Lower leg skin (tissue), 4 donors: ENCODE data around the gene JADE3. TPM values are rescaled to one million over a fixed set of nuclear protein-coding genes. Genes with fewer than 3 reads are reported as not detected.

ENCODE experiments used
- DNase-seq, 2 donors: peaks; one replicate each; pipeline ENCODE4 v3.0.0-alpha.2; 2019; ENCODE audit warnings: low spot score in 2 of 2
- H3K4me3 ChIP-seq: fragments of 200-600 bp; sonication (generic); 2 replicates; pipeline ENCODE4 v1.5.1; 2017; ENCODE audit warnings: mild to moderate bottlenecking, low read depth; ENCODE audit not compliant: poor library complexity, severe bottlenecking
- CTCF ChIP-seq, 3 donors: fragments of 450-650 bp; IDR thresholded peaks; one replicate each; pipeline ENCODE4 v1.5.1; 2016; ENCODE audit warnings: antibody characterized with exemption in 3 of 3, mild to moderate bottlenecking in 3 of 3, moderate library complexity in 2 of 3
- POLR2A ChIP-seq, 2 donors: fragments of 450-650 bp; IDR thresholded peaks; one replicate each; pipeline ENCODE4 v1.6.1; 2016 to 2017; ENCODE audit warnings: antibody characterized with exemption in 2 of 2, mild to moderate bottlenecking in 1 of 2, moderate library complexity in 1 of 2
- WGBS, 2 donors: methylation state at CpG; one replicate each; pipeline ENCODE4 v1.1.5; 2018; 5-methylcytosine and 5-hydroxymethylcytosine counted together
- intact Hi-C: fragments of 100-400 bp; cut with DNase I; formaldehyde crosslinking; loops from one replicate; pipeline ENCODE4 v1.15.0; 2023; ENCODE audit warnings: low total_unique reads
- total RNA-seq, 4 donors: library from RNA; depleted of rRNA; stranded (reverse); fragments of >200 nt; gene quantifications; one replicate each; pipeline ENCODE4 v1.1.0, GENCODE V29; 2016

Gene JADE3
- total RNA-seq, 4 donors from 2014 or later, result 3.6 to 5.7 (median 3.9) TPM

GRCh38 chrX:47068214-47068613 is 156.0 kb downstream of the JADE3 start:
- intact Hi-C loops, result no loop called here
- H3K4me3 ChIP-seq, result no peak overlapping the region
- DNase-seq, result no peak
- 59 to 85% methylated on average over 3 of the region's 3 CpGs for WGBS, 2 donors
- TF ChIP-seq CTCF (IDR thresholded peaks at IDR 0.05) (no peak), POLR2A (IDR thresholded peaks at IDR 0.05) (no peak)

- no peak for DNase-seq
- TF ChIP-seq CTCF (IDR thresholded peaks at IDR 0.05) (no peak), POLR2A (IDR thresholded peaks at IDR 0.05) (no peak)
- no peak overlapping the region for H3K4me3 ChIP-seq
- intact Hi-C loops, result no loop called here
Observed at GRCh38 chrX:47068720-47069119, 156.5 kb downstream of the JADE3 start.

GRCh38 chrX:47078129-47079043 is 166.2 kb downstream of the JADE3 start, which contains the start of gene RGN:
Gene RGN (plus strand): TSS chrX:47078443. CDS start chrX:47081145, 2,702 bp downstream.
- 39 to 51% methylated on average over 11 to 54 of the region's 59 CpGs for whole genome bisulfite sequencing, 2 donors
- no peak within 1 kb of the TSS for H3K4me3 ChIP-seq
- no peak for TF ChIP-seq CTCF (IDR thresholded peaks at IDR 0.05)
- TF ChIP-seq POLR2A (IDR thresholded peaks at IDR 0.05), result no peak
- intact Hi-C loops, result no loop called here
- no peak for DNase-seq

- TF ChIP-seq CTCF (IDR thresholded peaks at IDR 0.05), result no peak
- TF ChIP-seq POLR2A (IDR thresholded peaks at IDR 0.05), result no peak
- no peak for DNase-seq
- intact Hi-C loops, result no loop called here
- 61 to 69% methylated on average over 9 of the region's 9 CpGs for WGBS, 2 donors
- no peak overlapping the region for H3K4me3 ChIP-seq
Observed at GRCh38 chrX:47080215-47080914, 168.1 kb downstream of the JADE3 start.

- 78 to 91% methylated on average over 5 of the region's 5 CpGs for WGBS, 2 donors
- DNase-seq, result no peak
- TF ChIP-seq CTCF (IDR thresholded peaks at IDR 0.05), result no peak
- no peak for TF ChIP-seq POLR2A (IDR thresholded peaks at IDR 0.05)
- intact Hi-C loops, result no loop called here
- H3K4me3 ChIP-seq, result no peak overlapping the region
Observed at GRCh38 chrX:47080915-47081236, 168.7 kb downstream of the JADE3 start.
